GM23338 (cell line): Measurements from ENCODE around the gene TOMM40L. TPM values are rescaled to one million over a fixed set of nuclear protein-coding genes. Genes with fewer than 3 reads are reported as not detected.

ENCODE experiments used
- ATAC-seq: fragments of 200-7000 bp; cut with Tn5 transposase; 3 replicates; pipeline ENCODE4 v1.9.1; 2020
- DNase-seq: peaks from one replicate; pipeline ENCODE4 v3.0.0-alpha.2; 2015; ENCODE audit warnings: low spot score
- H2AFZ ChIP-seq: fragments of 200-600 bp; sonication (generic); 2 replicates; pipeline ENCODE4 v1.8.0; 2016; ENCODE audit warnings: antibody characterized with exemption, mild to moderate bottlenecking, moderate library complexity
- H3F3A ChIP-seq: fragments of 200-600 bp; sonication (generic); replicated peaks from 2 replicates; pipeline ENCODE4 v1.8.0; 2017; ENCODE audit warnings: antibody characterized with exemption, mixed run types, low read depth
- H3K27ac ChIP-seq: fragments of 200-600 bp; sonication (generic); 2 replicates; pipeline ENCODE4 v1.6.1; 2016; ENCODE audit warnings: low read depth
- H3K27me3 ChIP-seq: fragments of 200-600 bp; sonication (generic); 2 replicates; pipeline ENCODE4 v1.8.0; 2016; ENCODE audit warnings: mild to moderate bottlenecking, mixed run types, moderate library complexity; ENCODE audit not compliant: insufficient read depth
- H3K36me3 ChIP-seq: fragments of 200-600 bp; sonication (generic); 2 replicates; pipeline ENCODE4 v1.8.0; 2016; ENCODE audit warnings: mild to moderate bottlenecking; ENCODE audit not compliant: insufficient read depth
- H3K4me1 ChIP-seq: fragments of 200-600 bp; sonication (generic); 2 replicates; pipeline ENCODE4 v1.8.0; 2016; ENCODE audit warnings: mild to moderate bottlenecking, moderate library complexity; ENCODE audit not compliant: insufficient read depth
- H3K4me2 ChIP-seq: fragments of 200-600 bp; sonication (generic); 2 replicates; pipeline ENCODE4 v1.7.1; 2017; ENCODE audit warnings: mixed run types
- H3K4me3 ChIP-seq: fragments of 200-600 bp; sonication (generic); 2 replicates; pipeline ENCODE4 v1.6.1; 2016; ENCODE audit warnings: mixed run types
- H3K79me2 ChIP-seq: fragments of 200-600 bp; sonication (generic); replicated peaks from 2 replicates; pipeline ENCODE4 v1.8.0; 2017; ENCODE audit warnings: mild to moderate bottlenecking; ENCODE audit not compliant: insufficient read depth
- H3K9me2 ChIP-seq: fragments of 200-600 bp; sonication (generic); 2 replicates; pipeline ENCODE4 v1.8.0; 2017; ENCODE audit not compliant: insufficient read depth
- H4K20me1 ChIP-seq: fragments of 200-600 bp; sonication (generic); replicated peaks from 2 replicates; pipeline ENCODE4 v1.8.0; 2017; ENCODE audit warnings: mild to moderate bottlenecking; ENCODE audit not compliant: insufficient read depth
- H3K27ac Mint-ChIP-seq: 2 replicates; pipeline ENCODE4 v1.8.0; 2020; ENCODE audit warnings: inconsistent platforms, mild to moderate bottlenecking, moderate library complexity, mixed read lengths
- H3K27me3 Mint-ChIP-seq: 3 replicates; pipeline ENCODE4 v1.8.0; 2022; ENCODE audit warnings: low read depth, mild to moderate bottlenecking, moderate library complexity, mixed read lengths, inconsistent platforms; ENCODE audit not compliant: insufficient read depth, poor library complexity
- H3K36me3 Mint-ChIP-seq: 3 replicates; pipeline ENCODE4 v1.8.0; 2021; ENCODE audit warnings: low read depth, mild to moderate bottlenecking, inconsistent platforms, moderate library complexity, mixed read lengths
- H3K4me1 Mint-ChIP-seq: 3 replicates; pipeline ENCODE4 v1.8.0; 2020; ENCODE audit warnings: mild to moderate bottlenecking, inconsistent platforms, mixed read lengths
- H3K4me3 Mint-ChIP-seq: 3 replicates; pipeline ENCODE4 v1.8.0; 2021; ENCODE audit warnings: moderate library complexity, mild to moderate bottlenecking, inconsistent platforms, mixed read lengths
- H3K9me3 Mint-ChIP-seq: 3 replicates; pipeline ENCODE4 v1.8.0; 2020; ENCODE audit warnings: moderate library complexity, mild to moderate bottlenecking, inconsistent platforms, mixed read lengths
- CREB1 ChIP-seq: fragments of 250-450 bp; sonication (Bioruptor Pico); IDR thresholded peaks from 2 replicates; pipeline ENCODE4 v1.5.0; 2020; ENCODE audit warnings: low read depth, mild to moderate bottlenecking, moderate library complexity
- CTCF ChIP-seq, 2 experiments: fragments of 200-600 bp in 1 of 2; sonication (generic) in 1 of 2; conservative IDR thresholded peaks; 2 replicates each; pipeline versions ENCODE4 v1.5.1 to v1.6.1; 2016 to 2017; ENCODE audit warnings: antibody characterized with exemption in 2 of 2, low read depth in 2 of 2, mild to moderate bottlenecking in 2 of 2, moderate library complexity in 1 of 2
- EZH2 ChIP-seq: fragments of 200-600 bp; sonication (generic); IDR thresholded peaks from one replicate; pipeline ENCODE4 v1.8.0; 2017; ENCODE audit warnings: antibody characterized with exemption, mild to moderate bottlenecking, low read depth; ENCODE audit not compliant: unreplicated experiment
- EZH2phosphoT487 ChIP-seq: fragments of 200-600 bp; sonication (generic); IDR thresholded peaks from one replicate; pipeline ENCODE4 v1.8.1; 2018; ENCODE audit warnings: antibody characterized with exemption; ENCODE audit not compliant: unreplicated experiment
- NANOG ChIP-seq: IDR thresholded peaks from 2 replicates; pipeline ENCODE4 v1.6.1; 2016; ENCODE audit warnings: antibody characterized with exemption, borderline replicate concordance
- POLR2AphosphoS5 ChIP-seq: IDR thresholded peaks from 2 replicates; pipeline ENCODE4 v1.6.1; 2016; ENCODE audit warnings: antibody characterized with exemption, low read depth
- ZNF331 ChIP-seq: fragments of 250-450 bp; sonication (Bioruptor Pico); IDR thresholded peaks from 2 replicates; pipeline ENCODE4 v1.5.0; 2020; ENCODE audit warnings: low read depth, mild to moderate bottlenecking, moderate library complexity
- polyA plus RNA-seq: library from polyadenylated mRNA; unstranded; fragments of >200 nt; fragmentation: Nextera tagmentation; extraction: Ambion mirVana; gene quantifications from 2 replicates; pipeline ENCODE4 v1.2.1, GENCODE V29; 2016
- total RNA-seq: library from RNA; depleted of rRNA; stranded (reverse); fragments of >200 nt; shearing (Covaris generic); gene quantifications from 2 replicates; pipeline ENCODE4 v1.2.3, GENCODE V29; 2014
- TF ChIP-seq, protein P1 (sequence below): IDR thresholded peaks from one replicate; pipeline ENCODE4 v1.6.1; 2018; ENCODE audit warnings: antibody characterized with exemption; ENCODE audit not compliant: unreplicated experiment
- TF ChIP-seq, protein P2 (sequence below): fragments of 250-450 bp; sonication (Bioruptor Pico); IDR thresholded peaks from 2 replicates; pipeline ENCODE4 v1.5.0; 2020; ENCODE audit warnings: mild to moderate bottlenecking, moderate library complexity

The TOMM40L gene
- total and polyA plus RNA-seq, 2 experiments from 2014 or later = 6.8 to 12.9 TPM

DNA sequence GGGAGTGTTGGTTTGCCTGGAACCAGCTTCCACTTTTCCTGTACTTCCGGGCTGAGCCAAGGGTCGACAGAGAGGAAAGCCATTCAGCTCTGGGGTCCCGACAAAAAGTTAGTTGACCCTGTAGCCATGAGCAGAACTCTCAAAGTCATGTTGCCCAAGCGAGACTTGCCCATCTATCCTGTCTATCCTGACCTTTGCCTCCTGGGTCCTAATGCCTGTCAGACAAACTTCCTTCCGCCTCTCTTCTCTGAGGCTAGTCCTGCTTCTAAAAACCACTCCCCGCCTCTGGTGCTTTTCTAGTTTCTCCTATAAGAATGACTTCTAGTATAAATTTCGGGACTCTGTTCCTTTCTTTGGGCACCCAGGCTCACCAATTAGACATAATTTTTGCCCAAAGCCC lies 25.0 kb downstream of the TOMM40L start (continued):
- TF ChIP-seq, protein P1, sequence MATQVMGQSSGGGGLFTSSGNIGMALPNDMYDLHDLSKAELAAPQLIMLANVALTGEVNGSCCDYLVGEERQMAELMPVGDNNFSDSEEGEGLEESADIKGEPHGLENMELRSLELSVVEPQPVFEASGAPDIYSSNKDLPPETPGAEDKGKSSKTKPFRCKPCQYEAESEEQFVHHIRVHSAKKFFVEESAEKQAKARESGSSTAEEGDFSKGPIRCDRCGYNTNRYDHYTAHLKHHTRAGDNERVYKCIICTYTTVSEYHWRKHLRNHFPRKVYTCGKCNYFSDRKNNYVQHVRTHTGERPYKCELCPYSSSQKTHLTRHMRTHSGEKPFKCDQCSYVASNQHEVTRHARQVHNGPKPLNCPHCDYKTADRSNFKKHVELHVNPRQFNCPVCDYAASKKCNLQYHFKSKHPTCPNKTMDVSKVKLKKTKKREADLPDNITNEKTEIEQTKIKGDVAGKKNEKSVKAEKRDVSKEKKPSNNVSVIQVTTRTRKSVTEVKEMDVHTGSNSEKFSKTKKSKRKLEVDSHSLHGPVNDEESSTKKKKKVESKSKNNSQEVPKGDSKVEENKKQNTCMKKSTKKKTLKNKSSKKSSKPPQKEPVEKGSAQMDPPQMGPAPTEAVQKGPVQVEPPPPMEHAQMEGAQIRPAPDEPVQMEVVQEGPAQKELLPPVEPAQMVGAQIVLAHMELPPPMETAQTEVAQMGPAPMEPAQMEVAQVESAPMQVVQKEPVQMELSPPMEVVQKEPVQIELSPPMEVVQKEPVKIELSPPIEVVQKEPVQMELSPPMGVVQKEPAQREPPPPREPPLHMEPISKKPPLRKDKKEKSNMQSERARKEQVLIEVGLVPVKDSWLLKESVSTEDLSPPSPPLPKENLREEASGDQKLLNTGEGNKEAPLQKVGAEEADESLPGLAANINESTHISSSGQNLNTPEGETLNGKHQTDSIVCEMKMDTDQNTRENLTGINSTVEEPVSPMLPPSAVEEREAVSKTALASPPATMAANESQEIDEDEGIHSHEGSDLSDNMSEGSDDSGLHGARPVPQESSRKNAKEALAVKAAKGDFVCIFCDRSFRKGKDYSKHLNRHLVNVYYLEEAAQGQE = no peak
- TF ChIP-seq CTCF (conservative IDR thresholded peaks at IDR 0.05; ENCODE audit: low read depth in 2 of 2) = no peak

GRCh38 chr1:161251579-161251978 lies 25.7 kb downstream of the TOMM40L start:
- H3K36me3 ChIP-seq = peaks cover 2% of the 10 kb centered on the region; the same call in 1 of the 2 replicates
- no peak overlapping the region for H3K4me2 ChIP-seq
- DNase-seq (no peak), ATAC-seq (no peak)
- Mint-ChIP-seq H3K4me1 (no peaks in the 10 kb centered on the region), H3K27ac (no peak overlapping the region), H3K9me3 (peaks cover 12% of the 10 kb centered on the region), H3K36me3 (no peaks in the 10 kb centered on the region), H3K27me3 (no peaks in the 10 kb centered on the region), H3K4me3 (no peak overlapping the region)
- H3K79me2 ChIP-seq = no peaks in the 10 kb centered on the region
- H3K4me3 ChIP-seq = no peak overlapping the region
- 0 out of 2 replicates have a peak, but pooled peaks cover 3% of the 10 kb centered on the region for H3F3A ChIP-seq
- no peaks in the 10 kb centered on the region for H4K20me1 ChIP-seq
- H3K27ac ChIP-seq = no peak overlapping the region
- no peaks in the 10 kb centered on the region; the same call in 1 of the 2 replicates for H3K9me2 ChIP-seq
- H3K27me3 ChIP-seq = no peaks in the 10 kb centered on the region
- H3K4me1 ChIP-seq = no peaks in the 10 kb centered on the region
- peak overlapping the region; percentile 87; the same call in 1 of the 2 replicates for H2AFZ ChIP-seq
- TF ChIP-seq, protein P1 = no peak
- TF ChIP-seq CREB1 (CRISPR knock-in tag) (no peak), ZNF331 (CRISPR knock-in tag) (no peak), POLR2AphosphoS5 (no peak), NANOG (no peak), EZH2phosphoT487 (no peak), EZH2 (no peak)
- TF ChIP-seq, protein P2, sequence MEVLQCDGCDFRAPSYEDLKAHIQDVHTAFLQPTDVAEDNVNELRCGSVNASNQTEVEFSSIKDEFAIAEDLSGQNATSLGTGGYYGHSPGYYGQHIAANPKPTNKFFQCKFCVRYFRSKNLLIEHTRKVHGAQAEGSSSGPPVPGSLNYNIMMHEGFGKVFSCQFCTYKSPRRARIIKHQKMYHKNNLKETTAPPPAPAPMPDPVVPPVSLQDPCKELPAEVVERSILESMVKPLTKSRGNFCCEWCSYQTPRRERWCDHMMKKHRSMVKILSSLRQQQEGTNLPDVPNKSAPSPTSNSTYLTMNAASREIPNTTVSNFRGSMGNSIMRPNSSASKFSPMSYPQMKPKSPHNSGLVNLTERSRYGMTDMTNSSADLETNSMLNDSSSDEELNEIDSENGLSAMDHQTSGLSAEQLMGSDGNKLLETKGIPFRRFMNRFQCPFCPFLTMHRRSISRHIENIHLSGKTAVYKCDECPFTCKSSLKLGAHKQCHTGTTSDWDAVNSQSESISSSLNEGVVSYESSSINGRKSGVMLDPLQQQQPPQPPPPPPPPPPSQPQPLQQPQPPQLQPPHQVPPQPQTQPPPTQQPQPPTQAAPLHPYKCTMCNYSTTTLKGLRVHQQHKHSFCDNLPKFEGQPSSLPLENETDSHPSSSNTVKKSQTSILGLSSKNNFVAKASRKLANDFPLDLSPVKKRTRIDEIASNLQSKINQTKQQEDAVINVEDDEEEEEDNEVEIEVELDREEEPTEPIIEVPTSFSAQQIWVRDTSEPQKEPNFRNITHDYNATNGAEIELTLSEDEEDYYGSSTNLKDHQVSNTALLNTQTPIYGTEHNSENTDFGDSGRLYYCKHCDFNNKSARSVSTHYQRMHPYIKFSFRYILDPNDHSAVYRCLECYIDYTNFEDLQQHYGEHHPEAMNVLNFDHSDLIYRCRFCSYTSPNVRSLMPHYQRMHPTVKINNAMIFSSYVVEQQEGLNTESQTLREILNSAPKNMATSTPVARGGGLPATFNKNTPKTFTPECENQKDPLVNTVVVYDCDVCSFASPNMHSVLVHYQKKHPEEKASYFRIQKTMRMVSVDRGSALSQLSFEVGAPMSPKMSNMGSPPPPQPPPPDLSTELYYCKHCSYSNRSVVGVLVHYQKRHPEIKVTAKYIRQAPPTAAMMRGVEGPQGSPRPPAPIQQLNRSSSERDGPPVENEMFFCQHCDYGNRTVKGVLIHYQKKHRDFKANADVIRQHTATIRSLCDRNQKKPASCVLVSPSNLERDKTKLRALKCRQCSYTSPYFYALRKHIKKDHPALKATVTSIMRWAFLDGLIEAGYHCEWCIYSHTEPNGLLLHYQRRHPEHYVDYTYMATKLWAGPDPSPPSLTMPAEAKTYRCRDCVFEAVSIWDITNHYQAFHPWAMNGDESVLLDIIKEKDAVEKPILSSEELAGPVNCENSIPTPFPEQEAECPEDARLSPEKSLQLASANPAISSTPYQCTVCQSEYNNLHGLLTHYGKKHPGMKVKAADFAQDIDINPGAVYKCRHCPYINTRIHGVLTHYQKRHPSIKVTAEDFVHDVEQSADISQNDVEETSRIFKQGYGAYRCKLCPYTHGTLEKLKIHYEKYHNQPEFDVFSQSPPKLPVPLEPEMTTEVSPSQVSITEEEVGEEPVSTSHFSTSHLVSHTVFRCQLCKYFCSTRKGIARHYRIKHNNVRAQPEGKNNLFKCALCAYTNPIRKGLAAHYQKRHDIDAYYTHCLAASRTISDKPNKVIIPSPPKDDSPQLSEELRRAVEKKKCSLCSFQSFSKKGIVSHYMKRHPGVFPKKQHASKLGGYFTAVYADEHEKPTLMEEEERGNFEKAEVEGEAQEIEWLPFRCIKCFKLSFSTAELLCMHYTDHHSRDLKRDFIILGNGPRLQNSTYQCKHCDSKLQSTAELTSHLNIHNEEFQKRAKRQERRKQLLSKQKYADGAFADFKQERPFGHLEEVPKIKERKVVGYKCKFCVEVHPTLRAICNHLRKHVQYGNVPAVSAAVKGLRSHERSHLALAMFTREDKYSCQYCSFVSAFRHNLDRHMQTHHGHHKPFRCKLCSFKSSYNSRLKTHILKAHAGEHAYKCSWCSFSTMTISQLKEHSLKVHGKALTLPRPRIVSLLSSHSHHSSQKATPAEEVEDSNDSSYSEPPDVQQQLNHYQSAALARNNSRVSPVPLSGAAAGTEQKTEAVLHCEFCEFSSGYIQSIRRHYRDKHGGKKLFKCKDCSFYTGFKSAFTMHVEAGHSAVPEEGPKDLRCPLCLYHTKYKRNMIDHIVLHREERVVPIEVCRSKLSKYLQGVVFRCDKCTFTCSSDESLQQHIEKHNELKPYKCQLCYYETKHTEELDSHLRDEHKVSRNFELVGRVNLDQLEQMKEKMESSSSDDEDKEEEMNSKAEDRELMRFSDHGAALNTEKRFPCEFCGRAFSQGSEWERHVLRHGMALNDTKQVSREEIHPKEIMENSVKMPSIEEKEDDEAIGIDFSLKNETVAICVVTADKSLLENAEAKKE (CRISPR knock-in tag) = no peak
